Measurements from ENCODE around the gene INHBB.
A peak's percentile ranks its signal among the peaks of the same experiment; 100 is the strongest.

INHBB gene

GRCh38 chr2:120330946-120331822 lies 14.8 kb upstream of the INHBB start:
- Histone ChIP-seq H3K4me3 (ENCODE audit: low read length) (no peak overlapping the region), H3K9ac (ENCODE audit: low read length) (no peak overlapping the region), H3K4me2 (ENCODE audit: low read depth, low read length) (peak overlapping the region; percentile 67; the same call in 1 of the 2 replicates), H3K9me2 (replicated peaks; ENCODE audit: insufficient read depth, low read length) (no peaks in the 10 kb centered on the region), H3K9me3 (replicated peaks; ENCODE audit: insufficient read depth, low read length) (no peaks in the 10 kb centered on the region), H4K20me1 (ENCODE audit: insufficient read depth, low read length) (no peaks in the 10 kb centered on the region), H2AFZ (ENCODE audit: low read length) (peak overlapping the region; percentile 48; the same call in 1 of the 2 replicates), H3K36me3 (replicated peaks; ENCODE audit: insufficient read depth, low read length) (no peaks in the 10 kb centered on the region), H3K27ac (ENCODE audit: low read length) (peak overlapping the region; percentile 12; the same call in 1 of the 2 replicates), H3K27me3 (replicated peaks; ENCODE audit: insufficient read depth, low read length) (no peaks in the 10 kb centered on the region), H3K4me1 (ENCODE audit: low read length) (peaks cover 20% of the 10 kb centered on the region), H3F3A (ENCODE audit: insufficient read depth, low read length) (peaks cover 11% of the 10 kb centered on the region; the same call in 1 of the 2 replicates), H3K79me2 (ENCODE audit: low read length) (no peaks in the 10 kb centered on the region)
- TF ChIP-seq, protein P1, sequence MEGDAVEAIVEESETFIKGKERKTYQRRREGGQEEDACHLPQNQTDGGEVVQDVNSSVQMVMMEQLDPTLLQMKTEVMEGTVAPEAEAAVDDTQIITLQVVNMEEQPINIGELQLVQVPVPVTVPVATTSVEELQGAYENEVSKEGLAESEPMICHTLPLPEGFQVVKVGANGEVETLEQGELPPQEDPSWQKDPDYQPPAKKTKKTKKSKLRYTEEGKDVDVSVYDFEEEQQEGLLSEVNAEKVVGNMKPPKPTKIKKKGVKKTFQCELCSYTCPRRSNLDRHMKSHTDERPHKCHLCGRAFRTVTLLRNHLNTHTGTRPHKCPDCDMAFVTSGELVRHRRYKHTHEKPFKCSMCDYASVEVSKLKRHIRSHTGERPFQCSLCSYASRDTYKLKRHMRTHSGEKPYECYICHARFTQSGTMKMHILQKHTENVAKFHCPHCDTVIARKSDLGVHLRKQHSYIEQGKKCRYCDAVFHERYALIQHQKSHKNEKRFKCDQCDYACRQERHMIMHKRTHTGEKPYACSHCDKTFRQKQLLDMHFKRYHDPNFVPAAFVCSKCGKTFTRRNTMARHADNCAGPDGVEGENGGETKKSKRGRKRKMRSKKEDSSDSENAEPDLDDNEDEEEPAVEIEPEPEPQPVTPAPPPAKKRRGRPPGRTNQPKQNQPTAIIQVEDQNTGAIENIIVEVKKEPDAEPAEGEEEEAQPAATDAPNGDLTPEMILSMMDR (IDR thresholded peaks at IDR 0.05; ENCODE audit: low read length), result no peak
- TF ChIP-seq EZH2phosphoT487 (IDR thresholded peaks at IDR 0.05; ENCODE audit: low read length), result no peak
- no peak for TF ChIP-seq EZH2 (optimal IDR thresholded peaks at IDR 0.05; ENCODE audit: low read depth, low read length)
- peak; percentile 87 for DNase-seq

DNA sequence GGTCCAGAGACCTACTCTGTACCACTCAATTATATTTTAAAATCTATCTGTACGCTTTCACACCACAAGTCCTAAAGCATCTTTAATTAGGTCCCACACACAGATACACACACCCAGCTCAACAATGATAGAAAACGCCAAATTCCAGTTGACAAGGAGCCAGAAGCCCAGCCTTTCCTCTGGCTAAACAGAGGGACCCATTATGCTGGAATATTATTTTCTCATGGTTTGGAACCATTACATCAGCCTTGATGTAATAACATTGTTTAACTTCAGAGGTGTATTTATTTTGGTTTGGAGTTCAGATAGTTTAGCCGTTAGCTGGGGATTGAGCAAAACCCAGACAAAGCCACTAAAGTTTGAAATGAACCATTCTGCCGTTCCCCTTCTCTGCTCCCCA lies 14.0 kb upstream of the INHBB start:
- peaks cover 20% of the 10 kb centered on the region for H3K4me1 ChIP-seq (ENCODE audit: low read length)
- no peaks in the 10 kb centered on the region for H3K36me3 ChIP-seq (replicated peaks; ENCODE audit: insufficient read depth, low read length)
- H3K4me3 ChIP-seq (ENCODE audit: low read length), result no peak overlapping the region
- no peak overlapping the region for H2AFZ ChIP-seq (ENCODE audit: low read length)
- no peak for DNase-seq
- no peak overlapping the region for H3K9ac ChIP-seq (ENCODE audit: low read length)
- H4K20me1 ChIP-seq (ENCODE audit: insufficient read depth, low read length), result no peaks in the 10 kb centered on the region
- TF ChIP-seq, protein P1 (IDR thresholded peaks at IDR 0.05; ENCODE audit: low read length), result no peak
- TF ChIP-seq EZH2phosphoT487 (IDR thresholded peaks at IDR 0.05; ENCODE audit: low read length), result no peak
- TF ChIP-seq EZH2 (optimal IDR thresholded peaks at IDR 0.05; ENCODE audit: low read depth, low read length), result no peak
- no peaks in the 10 kb centered on the region for H3K79me2 ChIP-seq (ENCODE audit: low read length)
- peaks cover 11% of the 10 kb centered on the region; the same call in 1 of the 2 replicates for H3F3A ChIP-seq (ENCODE audit: insufficient read depth, low read length)
- no peaks in the 10 kb centered on the region for H3K9me2 ChIP-seq (replicated peaks; ENCODE audit: insufficient read depth, low read length)
- H3K27ac ChIP-seq (ENCODE audit: low read length), result no peak overlapping the region
- no peaks in the 10 kb centered on the region for H3K9me3 ChIP-seq (replicated peaks; ENCODE audit: insufficient read depth, low read length)
- peak overlapping the region; percentile 67; the same call in 1 of the 2 replicates for H3K4me2 ChIP-seq (ENCODE audit: low read depth, low read length)
- H3K27me3 ChIP-seq (replicated peaks; ENCODE audit: insufficient read depth, low read length), result no peaks in the 10 kb centered on the region

GRCh38 chr2:120332384-120332783 lies 13.6 kb upstream of the INHBB start:
- Histone ChIP-seq H3K4me3 (ENCODE audit: low read length) (no peak overlapping the region), H3K4me2 (ENCODE audit: low read depth, low read length) (no peak overlapping the region), H3K27ac (ENCODE audit: low read length) (no peak overlapping the region), H2AFZ (ENCODE audit: low read length) (no peak overlapping the region), H3K9me2 (replicated peaks; ENCODE audit: insufficient read depth, low read length) (no peaks in the 10 kb centered on the region), H3K9ac (ENCODE audit: low read length) (no peak overlapping the region), H3K9me3 (replicated peaks; ENCODE audit: insufficient read depth, low read length) (no peaks in the 10 kb centered on the region), H3K27me3 (replicated peaks; ENCODE audit: insufficient read depth, low read length) (no peaks in the 10 kb centered on the region), H3K36me3 (replicated peaks; ENCODE audit: insufficient read depth, low read length) (no peaks in the 10 kb centered on the region), H3K79me2 (ENCODE audit: low read length) (no peaks in the 10 kb centered on the region), H4K20me1 (ENCODE audit: insufficient read depth, low read length) (no peaks in the 10 kb centered on the region), H3K4me1 (ENCODE audit: low read length) (peaks cover 20% of the 10 kb centered on the region), H3F3A (ENCODE audit: insufficient read depth, low read length) (peaks cover 11% of the 10 kb centered on the region; the same call in 1 of the 2 replicates)
- TF ChIP-seq, protein P1 (IDR thresholded peaks at IDR 0.05; ENCODE audit: low read length), result no peak
- no peak for TF ChIP-seq EZH2phosphoT487 (IDR thresholded peaks at IDR 0.05; ENCODE audit: low read length)
- TF ChIP-seq EZH2 (optimal IDR thresholded peaks at IDR 0.05; ENCODE audit: low read depth, low read length), result no peak
- DNase-seq, result no peak
